HEK293 (cell line): ENCODE data around the gene PLIN5.

Experiments used
- CTCF ChIA-PET: fragments of 350-600 bp; formaldehyde crosslinking; extraction: SDS; loops from one replicate; lab custom pipeline; 2021; ENCODE audit warnings: antibody characterized with exemption; lab: Yijun Ruan, JAX
- POLR2A ChIA-PET: fragments of 300-600 bp; formaldehyde crosslinking; extraction: SDS; loops from one replicate; lab custom pipeline; 2020; ENCODE audit warnings: antibody characterized with exemption, inconsistent platforms; lab: Yijun Ruan, JAX
- H3K27ac ChIP-seq: fragments of 200-500 bp; sonication (Bioruptor generic); 2 replicates; pipeline ENCODE4 v1.5.1; 2014; ENCODE audit warnings: low read depth, low read length, control low read depth, inconsistent platforms; ENCODE audit errors: extremely low read depth
- H3K36me3 ChIP-seq, 2 experiments: fragments of 200-500 bp in 1 of 2; sonication (Bioruptor generic) in 1 of 2; 1 replicate in 1 of 2; 2 replicates in 1 of 2; pipeline ENCODE4 v1.5.1; 2014 to 2017; ENCODE audit warnings: inconsistent platforms in 2 of 2, low read length in 2 of 2; ENCODE audit not compliant: control insufficient read depth in 2 of 2, insufficient read depth in 1 of 2
- H3K4me1 ChIP-seq: fragments of 200-500 bp; sonication (Bioruptor generic); 2 replicates; pipeline ENCODE4 v1.5.1; 2014; ENCODE audit warnings: mild to moderate bottlenecking, low read length, inconsistent platforms; ENCODE audit not compliant: control insufficient read depth, insufficient read depth
- H3K4me3 ChIP-seq: 2 replicates; pipeline ENCODE4 v1.5.1; 2011; ENCODE audit warnings: low read depth, mild to moderate bottlenecking, control low read depth, low read length, moderate library complexity
- H3K9me3 ChIP-seq: fragments of 200-500 bp; sonication (Bioruptor generic); 2 replicates; pipeline ENCODE4 v1.5.1; 2014; ENCODE audit warnings: low read depth, low read length, inconsistent platforms; ENCODE audit not compliant: control insufficient read depth, insufficient read depth
- KLF8 ChIP-seq: fragments of 450-650 bp; formaldehyde crosslinking; IDR thresholded peaks from 2 replicates; pipeline ENCODE4 v1.5.1; 2016; ENCODE audit warnings: missing biosample characterization, missing genetic modification characterization
- KLF9 ChIP-seq: fragments of 450-650 bp; formaldehyde crosslinking; IDR thresholded peaks from 2 replicates; pipeline ENCODE4 v1.5.1; 2016; ENCODE audit warnings: missing biosample characterization, missing genetic modification characterization, low read depth
- MEIS1 ChIP-seq: sonication (generic); formaldehyde crosslinking; IDR thresholded peaks from 2 replicates; pipeline ENCODE4 v1.8.1; 2022; ENCODE audit warnings: missing genetic modification reagents, mild to moderate bottlenecking, borderline replicate concordance
- REPIN1 ChIP-seq: fragments of 450-650 bp; formaldehyde crosslinking; IDR thresholded peaks from 2 replicates; pipeline ENCODE4 v1.5.1; 2017; ENCODE audit warnings: missing biosample characterization, missing genetic modification characterization, low read depth
- SCRT2 ChIP-seq: fragments of 450-650 bp; formaldehyde crosslinking; IDR thresholded peaks from 2 replicates; pipeline ENCODE4 v1.5.1; 2016; ENCODE audit warnings: missing biosample characterization, missing genetic modification characterization
- SP3 ChIP-seq: fragments of 450-650 bp; formaldehyde crosslinking; IDR thresholded peaks from 2 replicates; pipeline ENCODE4 v1.5.1; 2016; ENCODE audit warnings: missing biosample characterization, missing genetic modification characterization
- ZBTB44 ChIP-seq: fragments of 450-650 bp; IDR thresholded peaks from 2 replicates; pipeline ENCODE4 v1.5.1; 2018; ENCODE audit warnings: missing biosample characterization, mild to moderate bottlenecking, missing genetic modification characterization
- ZFP69B ChIP-seq: fragments of 450-650 bp; formaldehyde crosslinking; IDR thresholded peaks from 2 replicates; pipeline ENCODE4 v1.5.1; 2016; ENCODE audit warnings: missing biosample characterization, missing genetic modification characterization
- ZNF121 ChIP-seq: fragments of 450-650 bp; formaldehyde crosslinking; IDR thresholded peaks from 2 replicates; pipeline ENCODE4 v1.5.1; 2016; ENCODE audit warnings: missing biosample characterization, missing genetic modification characterization
- ZNF132 ChIP-seq: fragments of 450-650 bp; formaldehyde crosslinking; IDR thresholded peaks from 2 replicates; pipeline ENCODE4 v1.5.1; 2017; ENCODE audit warnings: missing biosample characterization, missing genetic modification characterization, borderline replicate concordance
- ZNF184 ChIP-seq: fragments of 450-650 bp; IDR thresholded peaks from 2 replicates; pipeline ENCODE4 v1.5.1; 2018; ENCODE audit warnings: missing biosample characterization, mild to moderate bottlenecking, missing genetic modification characterization
- ZNF404 ChIP-seq: fragments of 450-650 bp; formaldehyde crosslinking; IDR thresholded peaks from 2 replicates; pipeline ENCODE4 v1.5.1; 2017; ENCODE audit warnings: missing biosample characterization, missing genetic modification characterization
- ZNF416 ChIP-seq: fragments of 450-650 bp; formaldehyde crosslinking; IDR thresholded peaks from 2 replicates; pipeline ENCODE4 v1.5.1; 2016; ENCODE audit warnings: missing biosample characterization, missing genetic modification characterization
- ZNF501 ChIP-seq: fragments of 450-650 bp; formaldehyde crosslinking; IDR thresholded peaks from 2 replicates; pipeline ENCODE4 v1.5.1; 2016; ENCODE audit warnings: missing biosample characterization, missing genetic modification characterization
- ZSCAN16 ChIP-seq: fragments of 450-650 bp; formaldehyde crosslinking; IDR thresholded peaks from 2 replicates; pipeline ENCODE4 v1.5.1; 2016; ENCODE audit warnings: missing biosample characterization, missing genetic modification characterization
- ZSCAN30 ChIP-seq: fragments of 450-650 bp; IDR thresholded peaks from 2 replicates; pipeline ENCODE4 v1.5.1; 2018; ENCODE audit warnings: missing biosample characterization, mild to moderate bottlenecking, missing genetic modification characterization, moderate library complexity
- TF ChIP-seq, protein P1 (sequence below): fragments of 450-650 bp; formaldehyde crosslinking; IDR thresholded peaks from 2 replicates; pipeline ENCODE4 v1.5.1; 2016; ENCODE audit warnings: missing biosample characterization, missing genetic modification characterization
- TF ChIP-seq, protein P2 (sequence below): fragments of 450-650 bp; formaldehyde crosslinking; IDR thresholded peaks from 2 replicates; pipeline ENCODE4 v1.5.1; 2016; ENCODE audit warnings: missing biosample characterization, missing genetic modification characterization
- TF ChIP-seq, protein P3 (sequence below): fragments of 450-650 bp; formaldehyde crosslinking; IDR thresholded peaks from 2 replicates; pipeline ENCODE4 v1.5.1; 2017; ENCODE audit warnings: missing biosample characterization, missing genetic modification characterization
- TF ChIP-seq, protein P4 (sequence below): fragments of 450-650 bp; formaldehyde crosslinking; IDR thresholded peaks from 2 replicates; pipeline ENCODE4 v1.5.1; 2016; ENCODE audit warnings: missing biosample characterization, missing genetic modification characterization

PLIN5 gene

DNA sequence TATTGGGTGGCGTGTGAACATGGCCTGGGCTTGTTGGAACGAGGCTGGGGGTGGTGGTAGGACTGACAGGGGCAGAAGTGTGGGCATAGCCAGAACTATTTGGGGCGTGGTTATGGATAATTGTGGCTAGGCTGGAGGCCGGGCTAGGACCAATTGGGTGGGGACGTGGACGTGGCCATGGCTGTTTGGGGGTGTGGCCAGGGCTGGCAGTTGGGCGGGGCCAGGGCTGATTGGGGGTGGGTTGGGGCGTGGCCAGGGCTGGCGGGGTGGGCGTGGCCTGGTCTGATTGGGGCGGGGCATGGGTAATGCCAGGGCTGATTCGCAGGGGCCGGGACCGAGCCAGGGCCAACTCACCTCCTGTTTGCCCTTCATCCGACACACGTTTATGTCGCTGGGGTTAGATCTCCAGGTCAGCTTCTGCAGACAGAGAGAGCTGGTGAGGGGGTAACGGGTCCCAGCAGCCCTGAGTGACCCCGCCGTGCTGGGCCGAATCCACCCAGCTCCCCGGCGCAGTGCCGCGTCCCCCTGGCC, 21.6 kb upstream of the PLIN5 start (continued):
- peak; percentile 59 for TF ChIP-seq KLF8 (tag by site-specific recombination)
- no peak for TF ChIP-seq ZSCAN30 (tag by site-specific recombination)
- TF ChIP-seq, protein P1, sequence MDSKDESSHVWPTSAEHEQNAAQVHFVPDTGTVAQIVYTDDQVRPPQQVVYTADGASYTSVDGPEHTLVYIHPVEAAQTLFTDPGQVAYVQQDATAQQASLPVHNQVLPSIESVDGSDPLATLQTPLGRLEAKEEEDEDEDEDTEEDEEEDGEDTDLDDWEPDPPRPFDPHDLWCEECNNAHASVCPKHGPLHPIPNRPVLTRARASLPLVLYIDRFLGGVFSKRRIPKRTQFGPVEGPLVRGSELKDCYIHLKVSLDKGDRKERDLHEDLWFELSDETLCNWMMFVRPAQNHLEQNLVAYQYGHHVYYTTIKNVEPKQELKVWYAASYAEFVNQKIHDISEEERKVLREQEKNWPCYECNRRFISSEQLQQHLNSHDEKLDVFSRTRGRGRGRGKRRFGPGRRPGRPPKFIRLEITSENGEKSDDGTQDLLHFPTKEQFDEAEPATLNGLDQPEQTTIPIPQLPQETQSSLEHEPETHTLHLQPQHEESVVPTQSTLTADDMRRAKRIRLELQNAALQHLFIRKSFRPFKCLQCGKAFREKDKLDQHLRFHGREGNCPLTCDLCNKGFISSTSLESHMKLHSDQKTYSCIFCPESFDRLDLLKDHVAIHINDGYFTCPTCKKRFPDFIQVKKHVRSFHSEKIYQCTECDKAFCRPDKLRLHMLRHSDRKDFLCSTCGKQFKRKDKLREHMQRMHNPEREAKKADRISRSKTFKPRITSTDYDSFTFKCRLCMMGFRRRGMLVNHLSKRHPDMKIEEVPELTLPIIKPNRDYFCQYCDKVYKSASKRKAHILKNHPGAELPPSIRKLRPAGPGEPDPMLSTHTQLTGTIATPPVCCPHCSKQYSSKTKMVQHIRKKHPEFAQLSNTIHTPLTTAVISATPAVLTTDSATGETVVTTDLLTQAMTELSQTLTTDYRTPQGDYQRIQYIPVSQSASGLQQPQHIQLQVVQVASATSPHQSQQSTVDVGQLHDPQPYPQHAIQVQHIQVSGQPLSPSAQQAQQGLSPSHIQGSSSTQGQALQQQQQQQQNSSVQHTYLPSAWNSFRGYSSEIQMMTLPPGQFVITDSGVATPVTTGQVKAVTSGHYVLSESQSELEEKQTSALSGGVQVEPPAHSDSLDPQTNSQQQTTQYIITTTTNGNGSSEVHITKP: 0 out of 2 replicates have a peak, but pooled peaks have one; percentile 55
- TF ChIP-seq ZNF404 (tag by site-specific recombination): no peak
- TF ChIP-seq ZBTB44 (tag by site-specific recombination): no peak
- no peak for TF ChIP-seq ZNF184 (tag by site-specific recombination)
- TF ChIP-seq ZSCAN16: no peak
- TF ChIP-seq ZFP69B (tag by site-specific recombination): no peak
- TF ChIP-seq ZNF416 (tag by site-specific recombination): no peak
- TF ChIP-seq SP3 (tag by site-specific recombination): peak; percentile 27
- TF ChIP-seq ZNF132: no peak
- no peak for TF ChIP-seq REPIN1 (tag by site-specific recombination)
- TF ChIP-seq SCRT2 (tag by site-specific recombination): no peak

- no peaks in the 10 kb centered on the region for H3K9me3 ChIP-seq
- ChIA-PET CTCF (interaction anchor here (0.7 to 2.2 kb wide), 6 partner anchors 9 to 180 kb away, joined by 3 to 11 read pairs (median 5); no protein-coding TSS in a partner anchor), POLR2A (no interaction called here)
- H3K4me3 ChIP-seq: no peak overlapping the region
- H3K4me1 ChIP-seq: no peaks in the 10 kb centered on the region
- no peak overlapping the region for H3K27ac ChIP-seq
- peaks cover 0 to 41% of the 10 kb centered on the region in 2 experiments; a peak in 2 of 3 replicates for H3K36me3 ChIP-seq
- TF ChIP-seq, protein P2, sequence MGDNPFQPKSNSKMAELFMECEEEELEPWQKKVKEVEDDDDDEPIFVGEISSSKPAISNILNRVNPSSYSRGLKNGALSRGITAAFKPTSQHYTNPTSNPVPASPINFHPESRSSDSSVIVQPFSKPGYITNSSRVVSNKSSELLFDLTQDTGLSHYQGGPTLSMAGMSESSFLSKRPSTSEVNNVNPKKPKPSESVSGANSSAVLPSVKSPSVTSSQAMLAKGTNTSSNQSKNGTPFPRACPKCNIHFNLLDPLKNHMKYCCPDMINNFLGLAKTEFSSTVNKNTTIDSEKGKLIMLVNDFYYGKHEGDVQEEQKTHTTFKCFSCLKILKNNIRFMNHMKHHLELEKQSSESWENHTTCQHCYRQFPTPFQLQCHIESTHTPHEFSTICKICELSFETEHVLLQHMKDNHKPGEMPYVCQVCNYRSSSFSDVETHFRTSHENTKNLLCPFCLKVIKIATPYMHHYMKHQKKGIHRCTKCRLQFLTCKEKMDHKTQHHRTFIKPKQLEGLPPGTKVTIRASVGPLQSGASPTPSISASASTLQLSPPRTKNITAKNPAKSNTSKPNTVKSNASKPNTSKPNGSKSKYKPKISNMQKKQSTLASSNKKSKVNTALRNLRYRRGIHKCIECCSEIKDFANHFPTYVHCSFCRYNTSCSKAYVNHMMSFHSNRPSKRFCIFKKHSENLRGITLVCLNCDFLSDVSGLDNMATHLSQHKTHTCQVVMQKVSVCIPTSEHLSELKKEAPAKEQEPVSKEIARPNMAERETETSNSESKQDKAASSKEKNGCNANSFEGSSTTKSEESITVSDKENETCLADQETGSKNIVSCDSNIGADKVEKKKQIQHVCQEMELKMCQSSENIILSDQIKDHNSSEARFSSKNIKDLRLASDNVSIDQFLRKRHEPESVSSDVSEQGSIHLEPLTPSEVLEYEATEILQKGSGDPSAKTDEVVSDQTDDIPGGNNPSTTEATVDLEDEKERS (tag by site-specific recombination): no peak
- peak; percentile 92 for TF ChIP-seq KLF9 (tag by site-specific recombination)
- no peak for TF ChIP-seq MEIS1 (CRISPR knock-in tag)
- TF ChIP-seq, protein P3, sequence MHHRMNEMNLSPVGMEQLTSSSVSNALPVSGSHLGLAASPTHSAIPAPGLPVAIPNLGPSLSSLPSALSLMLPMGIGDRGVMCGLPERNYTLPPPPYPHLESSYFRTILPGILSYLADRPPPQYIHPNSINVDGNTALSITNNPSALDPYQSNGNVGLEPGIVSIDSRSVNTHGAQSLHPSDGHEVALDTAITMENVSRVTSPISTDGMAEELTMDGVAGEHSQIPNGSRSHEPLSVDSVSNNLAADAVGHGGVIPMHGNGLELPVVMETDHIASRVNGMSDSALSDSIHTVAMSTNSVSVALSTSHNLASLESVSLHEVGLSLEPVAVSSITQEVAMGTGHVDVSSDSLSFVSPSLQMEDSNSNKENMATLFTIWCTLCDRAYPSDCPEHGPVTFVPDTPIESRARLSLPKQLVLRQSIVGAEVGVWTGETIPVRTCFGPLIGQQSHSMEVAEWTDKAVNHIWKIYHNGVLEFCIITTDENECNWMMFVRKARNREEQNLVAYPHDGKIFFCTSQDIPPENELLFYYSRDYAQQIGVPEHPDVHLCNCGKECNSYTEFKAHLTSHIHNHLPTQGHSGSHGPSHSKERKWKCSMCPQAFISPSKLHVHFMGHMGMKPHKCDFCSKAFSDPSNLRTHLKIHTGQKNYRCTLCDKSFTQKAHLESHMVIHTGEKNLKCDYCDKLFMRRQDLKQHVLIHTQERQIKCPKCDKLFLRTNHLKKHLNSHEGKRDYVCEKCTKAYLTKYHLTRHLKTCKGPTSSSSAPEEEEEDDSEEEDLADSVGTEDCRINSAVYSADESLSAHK (tag by site-specific recombination): no peak
- TF ChIP-seq ZNF501 (tag by site-specific recombination): no peak
- TF ChIP-seq, protein P4, sequence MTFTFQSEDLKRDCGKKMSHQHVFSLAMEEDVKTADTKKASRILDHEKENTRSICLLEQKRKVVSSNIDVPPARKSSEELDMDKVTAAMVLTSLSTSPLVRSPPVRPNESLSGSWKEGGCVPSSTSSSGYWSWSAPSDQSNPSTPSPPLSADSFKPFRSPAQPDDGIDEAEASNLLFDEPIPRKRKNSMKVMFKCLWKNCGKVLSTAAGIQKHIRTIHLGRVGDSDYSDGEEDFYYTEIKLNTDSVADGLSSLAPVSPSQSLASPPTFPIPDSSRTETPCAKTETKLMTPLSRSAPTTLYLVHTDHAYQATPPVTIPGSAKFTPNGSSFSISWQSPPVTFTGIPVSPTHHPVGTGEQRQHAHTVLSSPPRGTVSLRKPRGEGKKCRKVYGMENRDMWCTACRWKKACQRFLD (tag by site-specific recombination): no peak
- TF ChIP-seq ZNF121: no peak
These were observed 20.9 kb upstream of the PLIN5 start for GRCh38 chr19:4555657-4556561.
